Gastroesophageal sphincter (tissue), 3 donors: ENCODE results near the gene PTS.

Source experiments
- CTCF ChIP-seq, 4 experiments: fragments of 200-600 bp in 2 of 4; fragments of 450-650 bp in 2 of 4; sonication (generic) in 1 of 4; IDR thresholded peaks; one replicate each; pipeline ENCODE4 v1.5.1; 2017 to 2019; ENCODE audit warnings: antibody characterized with exemption in 4 of 4, mild to moderate bottlenecking in 2 of 4, moderate library complexity in 2 of 4
- EP300 ChIP-seq: sonication (generic); formaldehyde crosslinking; IDR thresholded peaks from one replicate; pipeline ENCODE4 v1.6.1; 2017; ENCODE audit warnings: antibody characterized with exemption, mild to moderate bottlenecking
- POLR2A ChIP-seq, 2 donors: fragments of 450-650 bp; IDR thresholded peaks; one replicate each; pipeline ENCODE4 v1.6.1; 2017; ENCODE audit warnings: antibody characterized with exemption in 2 of 2, mild to moderate bottlenecking in 2 of 2, moderate library complexity in 1 of 2
- POLR2AphosphoS5 ChIP-seq: sonication (generic); formaldehyde crosslinking; IDR thresholded peaks from one replicate; pipeline ENCODE4 v1.6.1; 2017; ENCODE audit warnings: antibody characterized with exemption

DNA sequence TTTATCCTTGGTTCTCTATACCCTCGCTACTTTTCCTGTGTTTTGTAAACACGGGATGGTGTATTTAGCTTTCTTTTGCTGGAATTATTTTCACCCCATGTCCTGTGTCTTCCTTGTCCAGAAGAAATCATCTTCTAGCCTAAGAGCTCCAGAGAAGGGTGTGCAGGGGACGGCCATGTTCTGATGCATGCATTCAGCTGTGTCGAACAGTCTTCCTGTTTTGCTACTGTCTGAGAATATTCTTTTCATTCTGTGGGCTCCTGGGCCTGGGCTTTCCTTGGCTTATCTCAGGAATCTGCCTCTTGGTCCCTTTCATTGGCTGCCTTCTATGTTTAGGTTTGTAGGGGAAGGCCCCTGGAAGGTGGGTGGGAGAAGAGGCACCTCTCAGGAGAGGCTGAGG, 45.0 kb downstream of the PTS start:
- TF ChIP-seq CTCF (IDR thresholded peaks at IDR 0.05) = no peak
- TF ChIP-seq POLR2AphosphoS5 = no peak
- TF ChIP-seq POLR2A (IDR thresholded peaks at IDR 0.05) = no peak
- no peak for TF ChIP-seq EP300
